ENCODE results near the gene SSX4.
"Not testable (repeated sequence)": the region's sequence is repeated elsewhere in the genome, so short reads cannot be mapped to it uniquely, and the experiment has no call there.

SSX4 gene, protein sequence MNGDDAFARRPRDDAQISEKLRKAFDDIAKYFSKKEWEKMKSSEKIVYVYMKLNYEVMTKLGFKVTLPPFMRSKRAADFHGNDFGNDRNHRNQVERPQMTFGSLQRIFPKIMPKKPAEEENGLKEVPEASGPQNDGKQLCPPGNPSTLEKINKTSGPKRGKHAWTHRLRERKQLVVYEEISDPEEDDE

DNA sequence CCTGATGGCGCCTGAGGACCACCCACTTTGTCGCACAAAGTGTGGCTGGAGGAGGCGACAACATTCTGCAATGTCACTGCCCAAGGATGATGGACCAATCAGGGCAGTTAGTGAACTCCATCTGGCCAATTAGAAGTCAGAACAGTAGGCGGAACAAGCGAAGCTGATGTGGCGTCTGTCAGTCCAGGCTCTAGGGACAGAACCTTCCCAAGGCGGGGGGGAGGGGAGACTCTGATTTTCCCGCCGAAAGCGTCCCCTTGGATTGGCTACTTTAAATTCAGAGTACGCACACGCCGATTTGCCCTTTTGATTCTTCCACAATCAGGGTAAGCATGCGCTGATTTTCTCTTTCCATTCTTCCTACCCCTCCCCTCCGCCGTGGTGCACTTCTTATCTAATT lies at the start of gene SSX4:
Gene SSX4, plus strand, starts transcription at position 301 of the 400 bp plus-strand sequence. CDS start 515 bp downstream, outside the sequence.
- not testable (repeated sequence) for DNase-seq (ENCODE audit: low spot score)

DNA sequence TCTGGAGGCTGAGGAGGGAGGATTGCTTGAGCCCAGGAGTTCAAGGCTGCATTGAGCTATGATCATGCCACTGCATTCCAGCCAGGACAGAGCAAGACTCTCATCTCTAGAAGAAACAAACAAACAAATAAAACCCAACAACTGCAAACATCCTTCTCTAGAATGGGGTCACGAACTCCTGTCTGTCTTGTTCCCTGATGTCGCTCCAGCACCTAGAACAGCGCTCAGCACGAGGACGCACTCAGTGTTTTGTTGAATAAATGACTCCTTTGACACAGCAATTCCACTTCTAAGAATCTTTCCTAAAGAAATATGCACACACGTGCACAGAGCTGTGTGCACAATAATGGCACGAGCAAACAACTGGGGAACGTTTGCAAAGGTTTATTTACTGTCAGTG lies 37.3 kb upstream of the SSX4 start:
- DNase-seq (ENCODE audit: low spot score) = not testable (repeated sequence)

DNA sequence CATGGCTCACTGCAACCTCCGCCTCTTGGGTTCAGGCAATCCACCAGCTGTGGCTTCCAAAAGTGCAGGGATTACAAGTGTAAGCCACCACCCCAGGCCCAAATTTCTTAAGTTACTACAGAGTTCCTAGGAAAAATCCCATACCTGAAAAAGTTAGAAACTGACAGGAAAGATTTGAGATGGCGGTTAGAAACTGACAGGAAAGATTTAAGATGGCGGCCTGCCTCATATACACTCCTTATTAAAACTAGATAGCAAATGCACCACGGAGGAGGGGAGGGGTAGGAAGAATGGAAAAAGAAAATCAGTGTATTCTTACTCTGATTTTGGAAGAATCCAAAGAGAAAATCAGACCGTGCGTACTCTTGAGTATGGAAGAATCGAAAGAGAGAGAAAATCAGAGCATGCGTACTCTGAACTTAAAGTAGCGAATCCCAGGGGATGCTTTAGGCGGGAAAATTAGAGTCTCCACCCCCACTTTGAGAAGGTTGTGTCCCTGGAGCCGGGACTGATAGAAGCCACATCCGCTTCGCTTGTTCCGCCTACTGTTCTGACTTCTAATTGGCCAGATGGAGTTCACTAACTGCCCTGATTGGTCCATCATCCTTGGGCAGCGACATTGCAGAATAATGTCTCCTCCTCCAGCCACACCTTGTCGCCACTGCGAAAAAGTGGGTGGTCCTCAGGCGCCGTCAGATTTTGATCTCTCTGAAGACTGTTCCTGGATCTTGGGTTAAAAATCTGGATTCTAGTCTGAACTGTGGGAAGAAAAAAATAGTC lies 26.8 kb upstream of the SSX4 start, which contains the start of gene SSX3:
Gene SSX3, minus strand, starts transcription at position 389 of the 780 bp plus-strand sequence. CDS start 1,454 bp downstream, outside the sequence.
- not testable (repeated sequence) for DNase-seq (ENCODE audit: low spot score)

DNA sequence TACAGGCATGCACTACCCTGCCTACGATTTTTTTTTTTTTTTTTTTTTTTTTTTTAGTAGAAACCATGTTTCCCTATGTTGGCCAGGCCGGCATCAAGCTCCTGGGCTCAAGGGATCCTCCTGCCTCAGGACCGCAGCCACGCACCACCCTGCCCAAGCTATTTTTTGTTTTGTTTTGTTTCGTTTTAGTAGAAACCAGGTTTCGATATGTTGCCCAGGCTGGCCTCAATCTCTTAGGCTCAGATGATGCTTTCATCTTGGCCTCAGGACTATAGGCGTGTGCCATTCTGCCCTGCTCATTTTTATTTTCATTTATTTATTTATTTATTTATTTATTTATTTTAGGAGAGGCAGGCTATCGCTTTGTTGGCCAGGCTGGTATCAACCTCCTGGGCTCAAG lies 25.7 kb upstream of the SSX4 start:
- DNase-seq (ENCODE audit: low spot score) = no peak

DNA sequence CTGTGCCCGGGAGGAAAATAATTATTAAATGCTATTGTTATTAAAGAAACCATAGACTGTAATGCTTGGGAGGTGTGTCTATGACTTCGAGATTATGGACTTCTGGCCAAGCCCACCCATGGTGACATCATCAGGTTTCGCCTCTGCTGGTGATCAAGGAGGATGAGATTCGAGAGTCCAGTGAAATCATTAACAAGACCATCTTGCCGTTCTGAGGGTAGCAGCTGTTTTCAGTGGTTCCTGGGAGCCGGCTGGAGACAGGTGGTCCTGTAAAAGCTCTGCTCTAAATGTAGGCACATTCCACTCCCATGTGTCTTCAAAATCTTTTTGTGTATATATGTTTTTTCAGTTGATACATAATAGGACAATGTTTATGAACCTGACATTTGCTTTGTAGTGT lies 24.1 kb upstream of the SSX4 start:
- DNase-seq (ENCODE audit: low spot score) = not testable (repeated sequence)

DNA sequence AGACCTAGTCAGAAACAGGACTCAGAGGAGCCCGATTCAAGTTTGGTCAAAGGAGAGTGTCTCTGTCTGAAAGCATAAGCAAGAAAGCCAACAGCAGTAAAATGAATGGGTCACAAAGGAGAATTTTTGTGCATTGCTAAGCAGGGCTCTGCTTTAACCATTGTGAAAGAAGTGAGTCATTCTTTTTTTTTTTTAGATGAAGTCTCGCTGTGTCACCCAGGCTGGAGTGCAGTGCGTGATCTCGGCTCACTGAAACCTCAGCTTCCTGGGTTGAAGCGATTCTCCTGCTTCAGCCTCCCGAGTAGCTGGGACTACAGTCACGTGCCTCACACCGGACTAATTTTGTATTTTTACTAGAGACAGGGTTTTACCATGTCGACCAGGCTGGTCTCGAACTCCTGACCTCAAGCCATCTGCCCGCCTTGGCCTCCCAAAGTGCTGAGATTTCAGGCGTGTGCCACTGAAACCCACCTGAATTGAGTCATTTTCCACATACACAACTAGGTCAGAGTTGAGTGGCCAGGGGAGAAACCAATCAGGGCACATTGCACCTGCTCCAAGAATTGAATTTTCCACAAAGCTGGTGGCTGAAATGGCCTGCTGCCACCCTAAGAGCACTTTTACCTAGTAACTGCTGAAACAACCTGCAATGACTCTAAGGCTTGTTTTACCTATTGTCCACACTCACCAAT lies 15.5 kb upstream of the SSX4 start:
- DNase-seq (ENCODE audit: low spot score) = not testable (repeated sequence)

DNA sequence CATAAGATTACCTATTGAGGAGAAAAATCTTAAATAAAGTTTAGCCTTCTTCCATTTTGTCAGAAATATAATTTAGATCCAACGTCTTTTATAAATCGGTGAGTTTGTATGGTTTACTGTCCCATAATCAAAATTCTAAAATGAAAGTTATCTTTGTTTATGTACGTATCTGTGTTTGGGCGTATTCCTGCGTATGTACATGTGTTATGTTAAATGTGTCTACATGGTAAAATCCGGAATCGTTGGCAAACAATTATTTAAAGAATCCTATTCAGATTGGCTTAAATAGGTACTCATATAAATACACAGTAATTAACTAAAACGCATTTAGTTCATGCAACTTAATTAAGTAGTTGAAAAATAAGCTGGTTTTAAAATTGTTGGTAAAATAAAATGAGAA lies 12.9 kb upstream of the SSX4 start:
- DNase-seq (ENCODE audit: low spot score) = not testable (repeated sequence)

DNA sequence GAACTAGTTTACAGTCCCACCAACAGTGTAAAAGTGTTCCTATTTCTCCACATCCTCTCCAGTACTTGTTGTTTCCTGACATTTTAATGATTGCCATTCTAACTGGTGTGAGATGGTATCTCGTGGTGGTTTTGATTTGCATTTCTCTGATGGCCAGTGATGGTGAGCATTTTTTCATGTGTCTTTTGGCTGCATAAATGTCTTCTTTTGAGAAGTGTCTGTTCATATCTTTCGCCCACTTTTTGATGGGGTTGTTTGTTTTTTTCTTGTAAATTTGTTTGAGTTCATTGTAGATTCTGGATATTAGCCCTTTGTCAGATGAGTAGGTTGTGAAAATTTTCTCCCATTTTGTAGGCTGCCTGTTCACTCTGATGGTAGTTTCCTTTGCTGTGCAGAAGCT lies 13.6 kb downstream of the SSX4 start:
- DNase-seq (ENCODE audit: low spot score) = not testable (repeated sequence)

DNA sequence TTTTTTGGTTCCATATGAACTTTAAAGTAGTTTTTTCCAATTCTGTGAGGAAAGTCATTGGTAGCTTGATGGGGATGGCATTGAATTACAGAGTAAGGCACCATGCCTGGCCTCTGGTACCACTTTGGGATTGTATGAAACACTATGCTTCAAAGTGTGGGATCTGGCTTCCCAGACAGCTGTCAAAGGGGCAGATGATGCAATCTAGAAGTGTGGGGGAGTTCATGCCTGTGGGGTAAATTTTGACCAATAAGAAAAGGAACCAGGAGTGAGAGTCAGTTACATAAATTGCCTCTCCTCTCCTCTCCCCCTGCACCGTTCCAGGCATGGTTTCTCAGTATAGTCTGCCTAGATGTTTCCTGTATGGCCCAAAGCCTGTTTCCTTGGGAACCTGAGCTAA lies 14.5 kb downstream of the SSX4 start:
- not testable (repeated sequence) for DNase-seq (ENCODE audit: low spot score)

DNA sequence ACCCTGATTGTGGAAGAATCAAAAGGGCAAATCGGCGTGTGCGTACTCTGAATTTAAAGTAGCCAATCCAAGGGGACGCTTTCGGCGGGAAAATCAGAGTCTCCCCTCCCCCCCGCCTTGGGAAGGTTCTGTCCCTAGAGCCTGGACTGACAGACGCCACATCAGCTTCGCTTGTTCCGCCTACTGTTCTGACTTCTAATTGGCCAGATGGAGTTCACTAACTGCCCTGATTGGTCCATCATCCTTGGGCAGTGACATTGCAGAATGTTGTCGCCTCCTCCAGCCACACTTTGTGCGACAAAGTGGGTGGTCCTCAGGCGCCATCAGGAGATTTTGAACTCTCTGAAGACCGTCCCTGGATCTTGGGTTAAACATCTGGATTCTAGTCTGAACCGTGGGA lies 28.5 kb downstream of the SSX4 start, which contains the start of gene SSX4B:
Gene SSX4B, minus strand, starts transcription at position 101 of the 400 bp plus-strand sequence. CDS start 588 bp downstream, outside the sequence.
- not testable (repeated sequence) for DNase-seq (ENCODE audit: low spot score)

DNA sequence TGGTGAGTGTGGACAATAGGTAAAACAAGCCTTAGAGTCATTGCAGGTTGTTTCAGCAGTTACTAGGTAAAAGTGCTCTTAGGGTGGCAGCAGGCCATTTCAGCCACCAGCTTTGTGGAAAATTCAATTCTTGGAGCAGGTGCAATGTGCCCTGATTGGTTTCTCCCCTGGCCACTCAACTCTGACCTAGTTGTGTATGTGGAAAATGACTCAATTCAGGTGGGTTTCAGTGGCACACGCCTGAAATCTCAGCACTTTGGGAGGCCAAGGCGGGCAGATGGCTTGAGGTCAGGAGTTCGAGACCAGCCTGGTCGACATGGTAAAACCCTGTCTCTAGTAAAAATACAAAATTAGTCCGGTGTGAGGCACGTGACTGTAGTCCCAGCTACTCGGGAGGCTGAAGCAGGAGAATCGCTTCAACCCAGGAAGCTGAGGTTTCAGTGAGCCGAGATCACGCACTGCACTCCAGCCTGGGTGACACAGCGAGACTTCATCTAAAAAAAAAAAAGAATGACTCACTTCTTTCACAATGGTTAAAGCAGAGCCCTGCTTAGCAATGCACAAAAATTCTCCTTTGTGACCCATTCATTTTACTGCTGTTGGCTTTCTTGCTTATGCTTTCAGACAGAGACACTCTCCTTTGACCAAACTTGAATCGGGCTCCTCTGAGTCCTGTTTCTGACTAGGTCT lies 43.8 kb downstream of the SSX4 start:
- not testable (repeated sequence) for DNase-seq (ENCODE audit: low spot score)

DNA sequence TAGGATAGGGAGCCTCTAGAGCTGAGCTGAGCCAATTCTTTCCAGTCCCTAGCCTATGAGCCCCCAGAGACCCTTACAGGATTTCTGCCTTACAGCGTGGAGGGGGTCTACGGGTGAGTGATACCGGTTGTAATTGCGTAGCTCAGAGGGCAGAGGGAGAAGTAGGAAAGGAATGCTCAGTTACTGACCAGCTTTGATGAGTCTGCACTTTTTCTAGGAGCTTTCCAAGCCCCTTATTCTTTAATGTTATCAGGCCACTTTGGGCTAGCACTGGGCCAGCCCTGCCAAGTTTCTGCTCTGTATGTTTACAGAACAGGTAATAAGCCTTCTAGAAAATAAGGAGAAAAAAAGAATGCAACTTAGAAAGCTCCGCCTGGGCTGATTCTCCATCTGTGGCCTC lies 46.3 kb downstream of the SSX4 start:
- not testable (repeated sequence) for DNase-seq (ENCODE audit: low spot score)

DNA sequence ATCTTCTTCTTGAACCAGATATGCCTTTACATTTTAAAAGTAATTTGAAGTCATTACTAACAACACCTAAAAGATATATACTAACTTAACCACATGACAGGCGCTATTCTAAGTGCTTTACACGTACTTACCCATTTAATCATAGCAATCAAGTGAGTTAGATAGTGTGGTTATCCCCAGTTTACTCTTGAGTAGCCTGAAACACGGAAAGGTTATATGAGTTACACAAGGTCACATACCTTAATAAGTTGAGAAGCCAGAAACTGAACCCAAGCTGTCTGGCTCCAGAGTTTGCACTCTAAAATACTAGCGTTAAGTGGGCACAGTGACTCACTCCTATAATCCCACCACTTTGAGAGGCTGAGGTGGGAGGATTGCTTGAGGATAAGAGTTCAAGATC lies 46.8 kb downstream of the SSX4 start:
- DNase-seq (ENCODE audit: low spot score) = not testable (repeated sequence)

DNA sequence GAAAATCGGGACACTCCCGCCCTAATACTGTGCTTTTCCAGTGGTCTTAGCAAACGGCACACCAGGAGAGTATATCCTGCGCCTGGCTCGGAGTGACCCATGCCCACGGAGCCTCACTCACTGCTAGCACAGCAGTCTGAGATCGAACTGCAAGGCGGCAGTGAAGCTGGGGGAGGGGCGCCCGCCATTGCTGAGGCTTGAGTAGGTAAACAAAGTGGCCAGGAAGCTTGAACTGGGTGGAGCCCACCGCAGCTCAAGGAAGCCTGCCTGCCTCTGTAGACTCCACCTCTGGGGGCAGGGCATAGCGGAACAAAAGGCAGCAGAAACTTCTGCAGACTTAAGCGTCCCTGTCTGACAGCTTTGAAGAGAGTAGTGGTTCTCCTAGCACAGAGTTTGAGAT lies 50.4 kb downstream of the SSX4 start:
- peak; percentile 0 for DNase-seq (ENCODE audit: low spot score)

Data from CD4-positive, alpha-beta T cell treated with Interleukin-15 for 4 hours (primary cell).